PC-3 (cell line): ENCODE results near the gene ACTR1B.

ENCODE experiments used
- CTCF ChIP-seq: fragments of 300-600 bp; sonication (generic); conservative IDR thresholded peaks from 2 replicates; pipeline ENCODE4 v1.5.1; 2017; ENCODE audit warnings: antibody characterized with exemption, low read depth, mild to moderate bottlenecking, low read length
- EZH2phosphoT487 ChIP-seq: fragments of 300-600 bp; sonication (generic); IDR thresholded peaks from 2 replicates; pipeline ENCODE4 v1.6.1; 2018; ENCODE audit warnings: mild to moderate bottlenecking, antibody characterized with exemption, low read length, borderline replicate concordance

DNA sequence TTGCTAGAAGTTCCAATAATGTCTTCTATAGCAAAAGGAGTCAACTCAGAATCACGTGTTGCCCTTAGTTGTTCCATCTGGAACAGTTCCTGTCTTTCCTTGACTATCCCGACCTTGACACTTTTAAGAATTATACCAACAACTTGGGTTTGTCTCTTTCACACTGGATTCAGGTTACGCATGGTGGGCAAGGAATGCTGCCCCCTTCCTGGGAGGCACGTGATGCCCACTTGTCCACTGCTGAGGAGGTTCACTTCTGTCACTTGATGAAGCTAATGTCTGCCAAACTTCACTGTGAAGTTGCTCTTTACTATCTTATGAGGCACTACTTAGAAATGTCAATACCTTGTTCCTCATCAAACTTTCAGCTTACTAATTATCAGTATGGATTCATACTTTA is 12.7 kb downstream of the ACTR1B start:
- TF ChIP-seq EZH2phosphoT487 (no peak), CTCF (no peak)
